Measurements from ENCODE around the gene MELTF. TPM values are rescaled to one million over a fixed set of nuclear protein-coding genes. Genes with fewer than 3 reads are reported as not detected.

Gene MELTF
- total RNA-seq, 1 experiment from 2014 or later = 18.7 TPM

DNA sequence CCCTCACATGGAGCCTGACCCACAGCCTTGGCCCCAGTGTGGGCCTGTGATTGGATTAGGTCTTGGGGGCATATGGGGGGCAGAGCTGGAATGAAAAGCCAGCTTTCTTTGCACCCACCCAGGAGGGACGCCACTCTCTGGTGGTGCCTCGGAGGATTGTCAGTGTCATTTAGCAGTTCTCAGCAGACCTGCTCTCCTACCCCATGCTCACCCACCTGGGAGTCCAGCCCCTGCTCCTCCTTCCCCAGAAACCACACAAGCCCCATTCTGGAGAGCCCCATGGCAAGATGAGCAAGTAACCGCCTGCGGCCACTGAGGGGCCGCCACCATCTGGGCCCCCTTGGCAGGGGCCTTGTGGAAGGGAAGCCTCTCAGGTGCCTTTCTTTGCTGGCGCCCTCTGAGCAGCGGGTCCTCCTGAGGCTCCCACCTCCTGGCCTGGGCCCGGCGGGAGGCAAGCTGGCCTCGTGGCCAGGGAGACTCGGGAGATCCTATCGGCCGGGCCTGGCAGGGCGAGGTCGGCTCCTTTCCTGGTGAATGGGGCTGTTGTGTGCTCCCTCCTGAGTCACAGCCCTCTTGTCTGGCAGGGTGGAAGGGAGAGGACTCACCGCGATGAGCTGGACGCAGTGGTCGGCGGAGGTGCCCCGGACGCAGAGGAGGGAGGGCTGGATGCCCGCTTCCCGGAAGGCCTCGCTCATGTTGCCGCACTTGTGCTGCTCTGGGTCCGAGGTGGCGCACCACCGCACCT lies 2.3 kb downstream of the MELTF start:
- Histone ChIP-seq H3K27me3 (ENCODE audit: control insufficient read depth, insufficient read depth, low read length) (no peaks in the 10 kb centered on the region), H3K36me3 (ENCODE audit: control insufficient read depth, insufficient read depth, low read length) (no peaks in the 10 kb centered on the region), H3K27ac (ENCODE audit: low read length) (no peak overlapping the region), H3K4me3 (ENCODE audit: low read depth in 2 of 2, low read length in 2 of 2) (no peak overlapping the region), H3K9me3 (ENCODE audit: control insufficient read depth, insufficient read depth, low read depth, low read length) (no peaks in the 10 kb centered on the region), H3K4me1 (ENCODE audit: control insufficient read depth, insufficient read depth, low read length) (peaks cover 9% of the 10 kb centered on the region)
- POLR2A ChIA-PET = no interaction called here
- ATAC-seq (no peak), DNase-seq (ENCODE audit: low read depth, low spot score) (no peak)
- no peak for TF ChIP-seq SIN3A (IDR thresholded peaks at IDR 0.05; ENCODE audit: borderline replicate concordance, insufficient read depth, low read depth, low read length)
- no peak for TF ChIP-seq TCF7L2 (IDR thresholded peaks at IDR 0.05; ENCODE audit: low read depth, low read length)
- no peak for TF ChIP-seq POLR2AphosphoS5 (IDR thresholded peaks at IDR 0.05; ENCODE audit: low read depth, low read length)
- TF ChIP-seq, protein P1, sequence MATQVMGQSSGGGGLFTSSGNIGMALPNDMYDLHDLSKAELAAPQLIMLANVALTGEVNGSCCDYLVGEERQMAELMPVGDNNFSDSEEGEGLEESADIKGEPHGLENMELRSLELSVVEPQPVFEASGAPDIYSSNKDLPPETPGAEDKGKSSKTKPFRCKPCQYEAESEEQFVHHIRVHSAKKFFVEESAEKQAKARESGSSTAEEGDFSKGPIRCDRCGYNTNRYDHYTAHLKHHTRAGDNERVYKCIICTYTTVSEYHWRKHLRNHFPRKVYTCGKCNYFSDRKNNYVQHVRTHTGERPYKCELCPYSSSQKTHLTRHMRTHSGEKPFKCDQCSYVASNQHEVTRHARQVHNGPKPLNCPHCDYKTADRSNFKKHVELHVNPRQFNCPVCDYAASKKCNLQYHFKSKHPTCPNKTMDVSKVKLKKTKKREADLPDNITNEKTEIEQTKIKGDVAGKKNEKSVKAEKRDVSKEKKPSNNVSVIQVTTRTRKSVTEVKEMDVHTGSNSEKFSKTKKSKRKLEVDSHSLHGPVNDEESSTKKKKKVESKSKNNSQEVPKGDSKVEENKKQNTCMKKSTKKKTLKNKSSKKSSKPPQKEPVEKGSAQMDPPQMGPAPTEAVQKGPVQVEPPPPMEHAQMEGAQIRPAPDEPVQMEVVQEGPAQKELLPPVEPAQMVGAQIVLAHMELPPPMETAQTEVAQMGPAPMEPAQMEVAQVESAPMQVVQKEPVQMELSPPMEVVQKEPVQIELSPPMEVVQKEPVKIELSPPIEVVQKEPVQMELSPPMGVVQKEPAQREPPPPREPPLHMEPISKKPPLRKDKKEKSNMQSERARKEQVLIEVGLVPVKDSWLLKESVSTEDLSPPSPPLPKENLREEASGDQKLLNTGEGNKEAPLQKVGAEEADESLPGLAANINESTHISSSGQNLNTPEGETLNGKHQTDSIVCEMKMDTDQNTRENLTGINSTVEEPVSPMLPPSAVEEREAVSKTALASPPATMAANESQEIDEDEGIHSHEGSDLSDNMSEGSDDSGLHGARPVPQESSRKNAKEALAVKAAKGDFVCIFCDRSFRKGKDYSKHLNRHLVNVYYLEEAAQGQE (IDR thresholded peaks at IDR 0.05; ENCODE audit: insufficient read depth in 1 of 2, low read depth in 2 of 2, low read length in 1 of 2) = no peak
- TF ChIP-seq, protein P2, sequence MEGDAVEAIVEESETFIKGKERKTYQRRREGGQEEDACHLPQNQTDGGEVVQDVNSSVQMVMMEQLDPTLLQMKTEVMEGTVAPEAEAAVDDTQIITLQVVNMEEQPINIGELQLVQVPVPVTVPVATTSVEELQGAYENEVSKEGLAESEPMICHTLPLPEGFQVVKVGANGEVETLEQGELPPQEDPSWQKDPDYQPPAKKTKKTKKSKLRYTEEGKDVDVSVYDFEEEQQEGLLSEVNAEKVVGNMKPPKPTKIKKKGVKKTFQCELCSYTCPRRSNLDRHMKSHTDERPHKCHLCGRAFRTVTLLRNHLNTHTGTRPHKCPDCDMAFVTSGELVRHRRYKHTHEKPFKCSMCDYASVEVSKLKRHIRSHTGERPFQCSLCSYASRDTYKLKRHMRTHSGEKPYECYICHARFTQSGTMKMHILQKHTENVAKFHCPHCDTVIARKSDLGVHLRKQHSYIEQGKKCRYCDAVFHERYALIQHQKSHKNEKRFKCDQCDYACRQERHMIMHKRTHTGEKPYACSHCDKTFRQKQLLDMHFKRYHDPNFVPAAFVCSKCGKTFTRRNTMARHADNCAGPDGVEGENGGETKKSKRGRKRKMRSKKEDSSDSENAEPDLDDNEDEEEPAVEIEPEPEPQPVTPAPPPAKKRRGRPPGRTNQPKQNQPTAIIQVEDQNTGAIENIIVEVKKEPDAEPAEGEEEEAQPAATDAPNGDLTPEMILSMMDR (IDR thresholded peaks at IDR 0.05) = no peak
- BruUV-seq (replicated peaks) = no TSS peak
- in situ Hi-C loops (cut with HindIII; ENCODE audit: low pct_unique_long_range_greater_than_20kb, low sequenced_read_pairs) (no loop called here), intact Hi-C loops (cut with micrococcal nuclease; ENCODE audit: unreplicated experiment) (no loop called here)
- CTCF ChIA-PET = no interaction called here

DNA sequence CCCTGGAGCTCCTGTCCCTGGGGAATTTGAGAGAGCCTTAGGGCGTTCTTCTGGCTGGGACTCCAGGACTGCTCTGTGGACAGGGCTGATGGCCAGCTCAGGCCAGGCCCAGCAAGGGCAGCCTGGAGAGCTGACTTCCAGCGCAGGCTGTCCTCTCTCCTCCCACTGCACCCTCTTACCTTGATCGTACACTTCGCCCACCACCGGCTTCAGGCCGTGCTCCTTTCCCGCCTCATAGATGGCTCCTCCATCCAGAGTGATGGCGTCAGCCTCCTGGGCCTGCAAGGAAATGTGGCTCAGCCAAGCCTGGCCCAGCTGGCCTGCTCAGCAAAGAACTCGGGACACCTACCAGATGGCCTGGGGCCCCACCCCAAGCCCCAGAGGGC lies 3.1 kb downstream of the MELTF start:
- H3K9me3 ChIP-seq (ENCODE audit: control insufficient read depth, insufficient read depth, low read depth, low read length) = no peaks in the 10 kb centered on the region
- no peak for ATAC-seq
- H3K27me3 ChIP-seq (ENCODE audit: control insufficient read depth, insufficient read depth, low read length) = no peaks in the 10 kb centered on the region
- CTCF ChIA-PET = no interaction called here
- no peak for DNase-seq (ENCODE audit: low read depth, low spot score)
- H3K4me3 ChIP-seq (ENCODE audit: low read depth in 2 of 2, low read length in 2 of 2) = no peak overlapping the region
- peaks cover 7% of the 10 kb centered on the region for H3K4me1 ChIP-seq (ENCODE audit: control insufficient read depth, insufficient read depth, low read length)
- POLR2A ChIA-PET = no interaction called here
- intact Hi-C loops (cut with micrococcal nuclease; ENCODE audit: unreplicated experiment) = no loop called here
- no peak for TF ChIP-seq TCF7L2 (IDR thresholded peaks at IDR 0.05; ENCODE audit: low read depth, low read length)
- TF ChIP-seq, protein P1 (IDR thresholded peaks at IDR 0.05; ENCODE audit: insufficient read depth in 1 of 2, low read depth in 2 of 2, low read length in 1 of 2) = no peak
- no peak for TF ChIP-seq SIN3A (IDR thresholded peaks at IDR 0.05; ENCODE audit: borderline replicate concordance, insufficient read depth, low read depth, low read length)
- no peak for TF ChIP-seq POLR2AphosphoS5 (IDR thresholded peaks at IDR 0.05; ENCODE audit: low read depth, low read length)
- TF ChIP-seq, protein P2 (IDR thresholded peaks at IDR 0.05) = no peak
- H3K27ac ChIP-seq (ENCODE audit: low read length) = no peak overlapping the region
- H3K36me3 ChIP-seq (ENCODE audit: control insufficient read depth, insufficient read depth, low read length) = no peaks in the 10 kb centered on the region
- in situ Hi-C loops (cut with HindIII; ENCODE audit: low pct_unique_long_range_greater_than_20kb, low sequenced_read_pairs) = no loop called here
- BruUV-seq (replicated peaks) = no TSS peak

Measured in Panc1 (cell line).